Measurements from ENCODE around the gene NFAM1. TPM values are rescaled to one million over a fixed set of nuclear protein-coding genes. Genes with fewer than 3 reads are reported as not detected.

Gene NFAM1
- total and polyA plus RNA-seq, 2 of the 13 experiments (the other 11 are each of a cell fraction or from before 2014, with no cell fraction given) = 0.03 TPM; not detected in 1

DNA sequence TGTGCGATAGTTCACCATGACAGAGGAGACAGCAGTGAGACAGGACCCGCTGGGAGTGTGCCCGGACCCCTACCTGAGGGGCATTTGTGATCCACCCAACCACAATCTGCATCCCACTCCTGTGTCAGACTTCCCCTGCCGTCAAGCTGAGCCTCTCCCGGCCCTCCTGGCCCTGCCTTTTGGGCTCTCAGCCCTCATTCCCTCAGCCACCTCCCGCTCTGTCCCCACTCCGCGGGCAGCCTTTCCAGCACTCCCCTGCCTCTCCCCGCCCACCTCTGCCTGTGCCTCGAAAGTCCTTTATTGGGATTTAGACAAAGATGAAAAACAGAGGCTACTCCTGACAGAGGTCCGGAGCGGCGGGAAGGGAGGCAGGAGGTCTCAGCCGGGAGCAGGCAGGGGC lies 4.2 kb downstream of the NFAM1 start:
- no TSS peak for BruUV-seq (replicated peaks)
- no peak for ATAC-seq
- peaks cover 14% of the 10 kb centered on the region for H3K4me1 ChIP-seq (ENCODE audit: insufficient read depth, low read length)
- POLR2A ChIA-PET = no interaction called here
- CTCF ChIA-PET (ENCODE audit: low intra/inter-chr PET ratio, low total read pairs) = no interaction called here
- no peaks in the 10 kb centered on the region for H3K79me2 ChIP-seq (ENCODE audit: insufficient read depth, low read length)
- no peaks in the 10 kb centered on the region for H3K36me3 ChIP-seq (replicated peaks in 1 of 2; ENCODE audit: control insufficient read depth in 1 of 2, insufficient read depth in 2 of 2, low read length in 2 of 2)
- no peaks in the 10 kb centered on the region for H4K20me1 ChIP-seq (ENCODE audit: insufficient read depth, low read length)
- H3K4me2 ChIP-seq (ENCODE audit: low read depth, low read length) = no peak overlapping the region; the same call in 1 of the 2 replicates
- no peak for FAIRE-seq
- intact Hi-C loops (cut with micrococcal nuclease; ENCODE audit: unreplicated experiment) = no loop called here
- H2AFZ ChIP-seq (ENCODE audit: low read length) = no peak overlapping the region
- TF ChIP-seq, protein P1, sequence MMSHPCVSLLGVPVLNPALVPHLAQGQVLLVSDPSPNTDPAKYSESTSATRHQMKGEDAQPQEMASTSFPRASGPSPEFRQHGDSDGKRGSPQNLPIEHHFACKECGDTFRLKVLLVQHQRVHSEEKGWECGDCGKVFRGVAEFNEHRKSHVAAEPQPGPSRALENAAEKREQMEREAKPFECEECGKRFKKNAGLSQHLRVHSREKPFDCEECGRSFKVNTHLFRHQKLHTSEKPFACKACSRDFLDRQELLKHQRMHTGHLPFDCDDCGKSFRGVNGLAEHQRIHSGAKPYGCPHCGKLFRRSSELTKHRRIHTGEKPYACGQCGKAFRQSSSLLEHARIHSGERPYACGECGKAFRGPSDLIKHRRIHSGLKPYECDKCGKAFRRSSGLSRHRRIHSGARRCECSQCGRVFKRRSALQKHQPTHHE (CRISPR knock-in tag; IDR thresholded peaks at IDR 0.05; ENCODE audit: borderline replicate concordance) = no peak
- TF ChIP-seq PHF20 (CRISPR knock-in tag; IDR thresholded peaks at IDR 0.05) (no peak), SYNCRIP (IDR thresholded peaks at IDR 0.05; ENCODE audit: insufficient read depth, low read depth, low read length) (no peak), ZNF678 (CRISPR knock-in tag; IDR thresholded peaks at IDR 0.05) (no peak), ZNF468 (CRISPR knock-in tag; IDR thresholded peaks at IDR 0.05) (no peak), MBD4 (IDR thresholded peaks at IDR 0.05; ENCODE audit: borderline replicate concordance, low read length) (no peak), MAFF (IDR thresholded peaks at IDR 0.05; ENCODE audit: low read depth, low read length) (no peak), ZBTB8A (CRISPR knock-in tag; IDR thresholded peaks at IDR 0.05; ENCODE audit: borderline replicate concordance, low read depth) (no peak), MEIS1 (CRISPR knock-in tag; IDR thresholded peaks at IDR 0.05; ENCODE audit: borderline replicate concordance) (no peak), ZNF891 (CRISPR knock-in tag; IDR thresholded peaks at IDR 0.05) (no peak), ZNF530 (CRISPR knock-in tag; IDR thresholded peaks at IDR 0.05; ENCODE audit: low read depth) (no peak), ZNF431 (CRISPR knock-in tag; IDR thresholded peaks at IDR 0.05; ENCODE audit: borderline replicate concordance, low read depth) (no peak)
- TF ChIP-seq, protein P2, sequence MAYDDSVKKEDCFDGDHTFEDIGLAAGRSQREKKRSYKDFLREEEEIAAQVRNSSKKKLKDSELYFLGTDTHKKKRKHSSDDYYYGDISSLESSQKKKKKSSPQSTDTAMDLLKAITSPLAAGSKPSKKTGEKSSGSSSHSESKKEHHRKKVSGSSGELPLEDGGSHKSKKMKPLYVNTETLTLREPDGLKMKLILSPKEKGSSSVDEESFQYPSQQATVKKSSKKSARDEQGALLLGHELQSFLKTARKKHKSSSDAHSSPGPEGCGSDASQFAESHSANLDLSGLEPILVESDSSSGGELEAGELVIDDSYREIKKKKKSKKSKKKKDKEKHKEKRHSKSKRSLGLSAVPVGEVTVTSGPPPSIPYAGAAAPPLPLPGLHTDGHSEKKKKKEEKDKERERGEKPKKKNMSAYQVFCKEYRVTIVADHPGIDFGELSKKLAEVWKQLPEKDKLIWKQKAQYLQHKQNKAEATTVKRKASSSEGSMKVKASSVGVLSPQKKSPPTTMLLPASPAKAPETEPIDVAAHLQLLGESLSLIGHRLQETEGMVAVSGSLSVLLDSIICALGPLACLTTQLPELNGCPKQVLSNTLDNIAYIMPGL (CRISPR knock-in tag; IDR thresholded peaks at IDR 0.05; ENCODE audit: borderline replicate concordance in 1 of 2, low read depth in 1 of 2) = no peak
- TF ChIP-seq, protein P3, sequence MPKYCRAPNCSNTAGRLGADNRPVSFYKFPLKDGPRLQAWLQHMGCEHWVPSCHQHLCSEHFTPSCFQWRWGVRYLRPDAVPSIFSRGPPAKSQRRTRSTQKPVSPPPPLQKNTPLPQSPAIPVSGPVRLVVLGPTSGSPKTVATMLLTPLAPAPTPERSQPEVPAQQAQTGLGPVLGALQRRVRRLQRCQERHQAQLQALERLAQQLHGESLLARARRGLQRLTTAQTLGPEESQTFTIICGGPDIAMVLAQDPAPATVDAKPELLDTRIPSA (CRISPR knock-in tag; IDR thresholded peaks at IDR 0.05; ENCODE audit: borderline replicate concordance) = no peak
- TF ChIP-seq, protein P4, sequence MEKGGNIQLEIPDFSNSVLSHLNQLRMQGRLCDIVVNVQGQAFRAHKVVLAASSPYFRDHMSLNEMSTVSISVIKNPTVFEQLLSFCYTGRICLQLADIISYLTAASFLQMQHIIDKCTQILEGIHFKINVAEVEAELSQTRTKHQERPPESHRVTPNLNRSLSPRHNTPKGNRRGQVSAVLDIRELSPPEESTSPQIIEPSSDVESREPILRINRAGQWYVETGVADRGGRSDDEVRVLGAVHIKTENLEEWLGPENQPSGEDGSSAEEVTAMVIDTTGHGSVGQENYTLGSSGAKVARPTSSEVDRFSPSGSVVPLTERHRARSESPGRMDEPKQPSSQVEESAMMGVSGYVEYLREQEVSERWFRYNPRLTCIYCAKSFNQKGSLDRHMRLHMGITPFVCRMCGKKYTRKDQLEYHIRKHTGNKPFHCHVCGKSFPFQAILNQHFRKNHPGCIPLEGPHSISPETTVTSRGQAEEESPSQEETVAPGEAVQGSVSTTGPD (CRISPR knock-in tag; IDR thresholded peaks at IDR 0.05) = no peak
- TF ChIP-seq, protein P5, sequence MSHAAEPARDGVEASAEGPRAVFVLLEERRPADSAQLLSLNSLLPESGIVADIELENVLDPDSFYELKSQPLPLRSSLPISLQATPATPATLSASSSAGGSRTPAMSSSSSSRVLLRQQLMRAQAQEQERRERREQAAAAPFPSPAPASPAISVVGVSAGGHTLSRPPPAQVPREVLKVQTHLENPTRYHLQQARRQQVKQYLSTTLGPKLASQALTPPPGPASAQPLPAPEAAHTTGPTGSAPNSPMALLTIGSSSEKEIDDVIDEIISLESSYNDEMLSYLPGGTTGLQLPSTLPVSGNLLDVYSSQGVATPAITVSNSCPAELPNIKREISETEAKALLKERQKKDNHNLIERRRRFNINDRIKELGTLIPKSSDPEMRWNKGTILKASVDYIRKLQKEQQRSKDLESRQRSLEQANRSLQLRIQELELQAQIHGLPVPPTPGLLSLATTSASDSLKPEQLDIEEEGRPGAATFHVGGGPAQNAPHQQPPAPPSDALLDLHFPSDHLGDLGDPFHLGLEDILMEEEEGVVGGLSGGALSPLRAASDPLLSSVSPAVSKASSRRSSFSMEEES (CRISPR knock-in tag; IDR thresholded peaks at IDR 0.05) = no peak
- TF ChIP-seq, protein P6, sequence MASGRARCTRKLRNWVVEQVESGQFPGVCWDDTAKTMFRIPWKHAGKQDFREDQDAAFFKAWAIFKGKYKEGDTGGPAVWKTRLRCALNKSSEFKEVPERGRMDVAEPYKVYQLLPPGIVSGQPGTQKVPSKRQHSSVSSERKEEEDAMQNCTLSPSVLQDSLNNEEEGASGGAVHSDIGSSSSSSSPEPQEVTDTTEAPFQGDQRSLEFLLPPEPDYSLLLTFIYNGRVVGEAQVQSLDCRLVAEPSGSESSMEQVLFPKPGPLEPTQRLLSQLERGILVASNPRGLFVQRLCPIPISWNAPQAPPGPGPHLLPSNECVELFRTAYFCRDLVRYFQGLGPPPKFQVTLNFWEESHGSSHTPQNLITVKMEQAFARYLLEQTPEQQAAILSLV (CRISPR knock-in tag; IDR thresholded peaks at IDR 0.05; ENCODE audit: borderline replicate concordance) = no peak
- H3K9ac ChIP-seq (ENCODE audit: insufficient read depth, low read depth, low read length) = no peak overlapping the region
- H3K9me3 ChIP-seq (ENCODE audit: low read length) = no peaks in the 10 kb centered on the region
- no peak for DNase-seq (ENCODE audit: low spot score)
- H3K4me3 ChIP-seq (replicated peaks in 1 of 3; ENCODE audit: insufficient read depth in 1 of 3, low read depth in 2 of 3, low read length in 3 of 3) = no peak overlapping the region
- 7% methylated on average over 11 of the region's 14 CpGs for WGBS (ENCODE audit: low lambda C conversion rate)
- H3K27ac ChIP-seq (ENCODE audit: extremely low read length, insufficient read depth, low read length) = no peak overlapping the region
- peaks cover 12 to 56% of the 10 kb centered on the region in 2 experiments for H3K27me3 ChIP-seq (ENCODE audit: control insufficient read depth in 1 of 2, insufficient read depth in 2 of 2, low read length in 2 of 2)
- in situ Hi-C loops (cut with HindIII; ENCODE audit: extremely low pct_ligation_motif_present, low pct_unique_long_range_greater_than_20kb) = loop anchor here (25.0 kb wide), 1 partner anchor 466 kb away; the partner anchor contains the start of genes SEPTIN3 and SMIM45
